ENCODE data around the gene SENP6. TPM values are rescaled to one million over a fixed set of nuclear protein-coding genes. Genes with fewer than 3 reads are reported as not detected.
"Not testable (repeated sequence)": the region's sequence is repeated elsewhere in the genome, so short reads cannot be mapped to it uniquely, and the experiment has no call there.

SENP6 gene
- total RNA-seq, 1 donor from 2014 or later = 47.4 TPM

DNA sequence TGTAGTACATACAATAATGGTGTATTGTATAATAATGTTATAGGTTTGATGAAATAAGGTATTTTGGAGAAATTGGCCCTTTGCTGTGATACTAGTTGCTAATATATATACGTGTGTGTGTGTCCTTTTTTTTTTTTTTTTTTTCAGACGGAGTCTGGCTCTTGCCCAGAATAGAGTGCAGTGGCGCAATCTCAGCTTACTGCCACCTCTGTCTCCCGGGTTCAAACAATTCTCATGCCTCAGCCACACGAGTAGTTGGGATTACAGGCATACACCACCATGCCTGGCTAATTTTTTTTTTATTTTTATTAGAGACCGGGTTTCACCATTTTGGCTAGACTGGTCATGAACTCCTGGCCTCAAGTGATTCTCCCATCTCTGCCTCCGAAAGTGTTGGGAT, 23.3 kb downstream of the SENP6 start:
- Histone ChIP-seq H3K4me3 (ENCODE audit: low read depth, low read length) (no peak overlapping the region), H3K27me3 (ENCODE audit: control insufficient read depth, insufficient read depth, low read length) (no peaks in the 10 kb centered on the region), H3K36me3 (ENCODE audit: control insufficient read depth, insufficient read depth, low read length) (peaks cover 5% of the 10 kb centered on the region)
- DNase-seq (ENCODE audit: low read depth) (no peak), FAIRE-seq (no peak)
- TF ChIP-seq CTCF (IDR thresholded peaks at IDR 0.05; ENCODE audit: insufficient read depth, low read length, severe bottlenecking) = no peak

GRCh38 chr6:75626561-75626960, 24.9 kb downstream of the SENP6 start:
- Histone ChIP-seq H3K36me3 (ENCODE audit: control insufficient read depth, insufficient read depth, low read length) (peaks cover 5% of the 10 kb centered on the region), H3K27me3 (ENCODE audit: control insufficient read depth, insufficient read depth, low read length) (no peaks in the 10 kb centered on the region), H3K4me3 (ENCODE audit: low read depth, low read length) (no peak overlapping the region)
- DNase-seq (ENCODE audit: low read depth) (no peak), FAIRE-seq (no peak)
- TF ChIP-seq CTCF (IDR thresholded peaks at IDR 0.05; ENCODE audit: insufficient read depth, low read length, severe bottlenecking) = no peak

DNA sequence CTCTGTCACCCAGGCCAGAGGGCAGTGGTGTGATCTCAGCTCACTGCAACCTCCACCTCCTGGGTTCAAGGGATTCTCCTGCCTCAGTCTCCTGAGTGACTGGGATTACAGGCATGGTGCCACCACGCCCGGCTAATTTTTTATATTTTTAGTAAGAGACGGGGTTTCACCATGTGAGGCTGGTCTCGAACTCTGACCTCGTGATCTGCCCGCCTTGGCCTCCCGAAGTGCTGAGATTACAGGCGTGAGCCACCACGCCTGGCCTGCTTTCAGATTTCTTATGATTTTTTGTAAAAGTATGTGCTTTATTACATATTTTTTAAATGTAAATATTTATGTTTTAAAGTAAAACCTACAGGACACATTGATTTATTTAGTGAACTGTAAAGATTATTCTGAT, 26.0 kb downstream of the SENP6 start:
- H3K36me3 ChIP-seq (ENCODE audit: control insufficient read depth, insufficient read depth, low read length); FAIRE-seq; H3K4me3 ChIP-seq (ENCODE audit: low read depth, low read length); H3K27me3 ChIP-seq (ENCODE audit: control insufficient read depth, insufficient read depth, low read length); DNase-seq (ENCODE audit: low read depth): not testable (repeated sequence)

- H3K36me3 ChIP-seq (ENCODE audit: control insufficient read depth, insufficient read depth, low read length) = peaks cover 7% of the 10 kb centered on the region
- DNase-seq (ENCODE audit: low read depth) = no peak
Measured at GRCh38 chr6:75631859-75632635, 30.4 kb downstream of the SENP6 start.

GRCh38 chr6:75633045-75633444, 31.4 kb downstream of the SENP6 start:
- no peak for DNase-seq (ENCODE audit: low read depth)
- TF ChIP-seq CTCF (IDR thresholded peaks at IDR 0.05; ENCODE audit: insufficient read depth, low read length, severe bottlenecking) = no peak
- Histone ChIP-seq H3K27me3 (ENCODE audit: control insufficient read depth, insufficient read depth, low read length) (no peaks in the 10 kb centered on the region), H3K36me3 (ENCODE audit: control insufficient read depth, insufficient read depth, low read length) (peaks cover 8% of the 10 kb centered on the region), H3K4me3 (ENCODE audit: low read depth, low read length) (no peak overlapping the region)
- no peak for FAIRE-seq

More at GRCh38 chr6:75631859-75632635, 30.4 kb downstream of the SENP6 start:
- H3K4me3 ChIP-seq (ENCODE audit: low read depth, low read length) = no peak overlapping the region
- no peak for FAIRE-seq
- no peaks in the 10 kb centered on the region for H3K27me3 ChIP-seq (ENCODE audit: control insufficient read depth, insufficient read depth, low read length)
- TF ChIP-seq CTCF (IDR thresholded peaks at IDR 0.05; ENCODE audit: insufficient read depth, low read length, severe bottlenecking) = no peak

- Histone ChIP-seq H3K27me3 (ENCODE audit: control insufficient read depth, insufficient read depth, low read length) (no peaks in the 10 kb centered on the region), H3K4me3 (ENCODE audit: low read depth, low read length) (no peak overlapping the region), H3K36me3 (ENCODE audit: control insufficient read depth, insufficient read depth, low read length) (peaks cover 3% of the 10 kb centered on the region)
- no peak for DNase-seq (ENCODE audit: low read depth)
- no peak for FAIRE-seq
- no peak for TF ChIP-seq CTCF (IDR thresholded peaks at IDR 0.05; ENCODE audit: insufficient read depth, low read length, severe bottlenecking)
Measured at GRCh38 chr6:75642311-75642710, 40.6 kb downstream of the SENP6 start.
